Kidney epithelial cell (primary cell): ENCODE data around the gene WFDC10B. TPM values are rescaled to one million over a fixed set of nuclear protein-coding genes. Genes with fewer than 3 reads are reported as not detected.
"Not testable (repeated sequence)": the region's sequence is repeated elsewhere in the genome, so short reads cannot be mapped to it uniquely, and the experiment has no call there.

Experiments used
- DNase-seq: peaks from one replicate; pipeline ENCODE4 v3.0.0-alpha.2; 2010; ENCODE audit warnings: low read depth
- H3K27me3 ChIP-seq: 2 replicates; pipeline ENCODE4 v1.6.0; 2011; ENCODE audit warnings: low read length; ENCODE audit not compliant: control insufficient read depth, insufficient read depth
- H3K36me3 ChIP-seq: 2 replicates; pipeline ENCODE4 v1.5.1; 2011; ENCODE audit warnings: low read length; ENCODE audit not compliant: control insufficient read depth, insufficient read depth
- H3K4me3 ChIP-seq: 2 replicates; pipeline ENCODE4 v1.5.1; 2011; ENCODE audit warnings: low read depth, mild to moderate bottlenecking, control low read depth, low read length
- total RNA-seq: library from RNA; depleted of rRNA; stranded (reverse); fragments of >200 nt; gene quantifications from 2 replicates; pipeline ENCODE4 v1.2.3, GENCODE V29; 2015
- TF ChIP-seq, protein P1 (sequence below): IDR thresholded peaks from 2 replicates; pipeline ENCODE4 v1.5.1; 2011; ENCODE audit warnings: mild to moderate bottlenecking, moderate library complexity, low read length, control low read depth, inconsistent platforms; ENCODE audit not compliant: insufficient read depth, poor library complexity, severe bottlenecking

WFDC10B gene
- total RNA-seq, 1 donor from 2014 or later: not detected

DNA sequence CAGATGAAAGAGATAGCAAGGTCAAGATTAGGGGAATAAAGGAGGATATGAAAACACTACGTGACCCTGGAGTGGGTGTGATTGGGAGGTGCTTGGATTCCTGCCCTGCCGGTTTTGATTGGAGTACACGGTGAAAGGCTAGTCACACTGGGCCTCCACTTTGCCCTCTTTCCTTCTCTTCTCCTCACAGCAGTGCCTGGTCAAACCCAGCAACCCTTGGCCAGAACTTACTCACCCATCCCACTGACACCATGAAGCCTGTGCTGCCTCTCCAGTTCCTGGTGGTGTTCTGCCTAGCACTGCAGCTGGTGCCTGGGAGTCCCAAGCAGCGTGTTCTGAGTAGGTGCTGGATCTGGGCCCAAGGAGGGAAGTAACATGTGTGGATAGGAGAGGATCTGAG is 2.9 kb downstream of the WFDC10B start, which contains the start of gene WFDC13:
WFDC13 (plus strand) TSS at position 166 of the 400 bp plus-strand sequence; CDS start at position 252, 86 bp downstream.
- Histone ChIP-seq H3K4me3 (no peak within 1 kb of the TSS), H3K27me3 (no peaks in the 10 kb centered on the region), H3K36me3 (no peaks in the 10 kb centered on the region)
- no peak for DNase-seq
- TF ChIP-seq, protein P1, sequence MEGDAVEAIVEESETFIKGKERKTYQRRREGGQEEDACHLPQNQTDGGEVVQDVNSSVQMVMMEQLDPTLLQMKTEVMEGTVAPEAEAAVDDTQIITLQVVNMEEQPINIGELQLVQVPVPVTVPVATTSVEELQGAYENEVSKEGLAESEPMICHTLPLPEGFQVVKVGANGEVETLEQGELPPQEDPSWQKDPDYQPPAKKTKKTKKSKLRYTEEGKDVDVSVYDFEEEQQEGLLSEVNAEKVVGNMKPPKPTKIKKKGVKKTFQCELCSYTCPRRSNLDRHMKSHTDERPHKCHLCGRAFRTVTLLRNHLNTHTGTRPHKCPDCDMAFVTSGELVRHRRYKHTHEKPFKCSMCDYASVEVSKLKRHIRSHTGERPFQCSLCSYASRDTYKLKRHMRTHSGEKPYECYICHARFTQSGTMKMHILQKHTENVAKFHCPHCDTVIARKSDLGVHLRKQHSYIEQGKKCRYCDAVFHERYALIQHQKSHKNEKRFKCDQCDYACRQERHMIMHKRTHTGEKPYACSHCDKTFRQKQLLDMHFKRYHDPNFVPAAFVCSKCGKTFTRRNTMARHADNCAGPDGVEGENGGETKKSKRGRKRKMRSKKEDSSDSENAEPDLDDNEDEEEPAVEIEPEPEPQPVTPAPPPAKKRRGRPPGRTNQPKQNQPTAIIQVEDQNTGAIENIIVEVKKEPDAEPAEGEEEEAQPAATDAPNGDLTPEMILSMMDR: no peak

DNA sequence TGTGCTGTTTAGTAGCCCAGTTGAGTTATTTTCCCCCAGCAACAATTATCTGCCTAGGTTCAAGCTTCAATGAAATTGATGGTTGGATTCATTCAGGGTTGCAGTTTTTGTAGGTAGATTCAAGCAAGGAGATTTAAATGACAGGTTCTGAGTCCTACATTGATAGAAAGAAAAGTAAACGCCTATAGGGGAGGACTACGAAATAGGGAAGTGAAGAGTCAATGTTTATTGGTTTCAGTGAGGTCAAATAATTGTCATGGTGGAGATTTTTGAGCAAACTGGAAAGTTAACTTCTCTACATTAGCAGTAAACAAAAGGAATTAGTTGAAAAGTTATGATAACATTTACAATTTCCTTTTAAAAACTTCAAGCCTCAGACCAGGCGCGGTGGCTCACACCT is 3.7 kb downstream of the WFDC10B start:
- H3K36me3 ChIP-seq: no peaks in the 10 kb centered on the region
- DNase-seq: no peak
- TF ChIP-seq, protein P1: no peak
- H3K27me3 ChIP-seq: no peaks in the 10 kb centered on the region
- no peak overlapping the region for H3K4me3 ChIP-seq

DNA sequence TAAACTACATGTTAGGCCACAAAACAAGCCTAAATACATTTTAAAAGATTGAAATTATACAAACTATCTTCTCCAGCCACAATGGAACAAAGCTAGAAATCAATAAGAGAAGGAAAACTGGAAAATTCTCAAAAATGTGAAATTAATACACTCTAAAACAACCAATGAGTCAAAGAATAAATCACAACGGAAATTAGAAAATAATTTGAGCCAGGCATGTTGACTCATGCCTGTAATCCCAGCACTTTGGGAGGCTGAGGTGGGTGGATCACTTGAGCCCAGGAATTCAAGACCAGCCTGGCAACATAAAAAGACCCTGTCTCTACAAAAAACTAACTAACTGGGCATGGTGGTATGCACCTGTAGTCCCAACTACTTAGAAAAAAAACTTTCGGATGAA is 9.3 kb downstream of the WFDC10B start:
- TF ChIP-seq, protein P1: no peak
- Histone ChIP-seq H3K27me3 (no peaks in the 10 kb centered on the region), H3K4me3 (no peak overlapping the region), H3K36me3 (no peaks in the 10 kb centered on the region)
- DNase-seq: no peak

DNA sequence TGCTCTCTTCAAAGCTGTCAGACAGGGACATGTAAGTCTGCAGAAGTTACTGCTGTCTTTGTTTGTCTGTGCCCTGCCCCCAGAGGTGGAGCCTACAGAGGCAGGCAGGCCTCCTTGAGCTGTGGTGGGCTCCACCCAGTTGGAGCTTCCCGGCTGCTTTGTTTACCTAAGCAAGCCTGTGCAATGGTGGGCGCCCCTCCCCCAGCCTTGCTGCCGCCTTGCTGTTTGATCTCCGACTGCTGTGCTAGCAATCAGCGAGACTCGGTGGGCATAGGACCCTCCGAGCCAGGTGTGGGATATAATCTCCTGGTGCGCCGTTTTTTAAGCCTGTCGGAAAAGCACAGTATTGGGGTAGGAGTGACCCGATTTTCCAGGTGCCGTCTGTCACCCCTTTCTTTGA is 11.5 kb downstream of the WFDC10B start:
- DNase-seq, H3K27me3 ChIP-seq, H3K4me3 ChIP-seq, H3K36me3 ChIP-seq: not testable (repeated sequence)

DNA sequence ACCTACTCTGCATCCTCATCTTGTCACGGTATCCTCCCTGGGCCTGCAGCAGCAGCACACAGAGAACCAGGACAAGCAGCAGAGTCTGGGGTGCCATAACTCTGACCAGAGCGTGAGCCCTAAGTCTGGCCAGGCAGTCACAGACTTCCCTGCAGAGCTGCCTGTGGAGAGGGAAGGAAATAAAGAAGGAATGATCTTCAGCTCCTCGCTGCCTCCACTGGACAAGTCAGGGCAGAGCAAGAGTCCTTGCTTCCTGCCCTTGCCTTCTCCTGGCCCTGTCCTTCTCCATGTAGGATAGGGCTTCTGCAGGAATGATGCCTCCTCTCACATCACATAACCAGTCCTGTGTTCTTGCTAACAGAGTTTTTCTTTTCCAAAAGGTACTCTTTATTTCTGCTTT is 18.9 kb downstream of the WFDC10B start:
- Histone ChIP-seq H3K36me3 (no peaks in the 10 kb centered on the region), H3K27me3 (no peaks in the 10 kb centered on the region), H3K4me3 (no peak overlapping the region)
- DNase-seq: no peak
- TF ChIP-seq, protein P1: peak; percentile 23

DNA sequence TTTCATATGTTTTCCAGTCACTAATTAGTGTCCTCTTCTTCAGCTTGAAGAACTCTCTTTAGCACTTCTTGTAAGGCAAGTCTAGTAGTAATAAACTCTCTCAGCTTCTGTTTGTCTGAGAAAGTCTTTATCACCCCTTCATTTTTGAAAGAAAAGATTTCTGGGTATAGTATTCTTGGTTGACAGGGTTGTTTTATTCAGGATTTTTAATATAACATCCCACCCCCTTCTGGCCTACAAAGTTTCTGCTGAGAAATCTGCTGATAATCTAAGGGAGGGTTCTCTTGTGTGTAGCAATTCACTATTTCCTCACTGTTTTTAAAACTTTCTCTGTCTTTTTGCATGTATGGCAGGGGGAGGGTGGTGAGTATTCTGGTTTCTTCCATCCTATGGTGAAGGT is 25.2 kb downstream of the WFDC10B start:
- no peak for DNase-seq
- Histone ChIP-seq H3K27me3 (no peaks in the 10 kb centered on the region), H3K4me3 (no peak overlapping the region), H3K36me3 (no peaks in the 10 kb centered on the region)
- TF ChIP-seq, protein P1: no peak
